HG03103 (cell line): ENCODE measurements around the gene TRAF3.
"Not testable (repeated sequence)": the region's sequence is repeated elsewhere in the genome, so short reads cannot be mapped to it uniquely, and the experiment has no call there.

ENCODE experiments used
- ATAC-seq: cut with Tn5 transposase; IDR thresholded peaks from one replicate; pipeline ENCODE4 v1.9.1; 2021; ENCODE audit warnings: low read depth; ENCODE audit not compliant: unreplicated experiment

Gene TRAF3

DNA sequence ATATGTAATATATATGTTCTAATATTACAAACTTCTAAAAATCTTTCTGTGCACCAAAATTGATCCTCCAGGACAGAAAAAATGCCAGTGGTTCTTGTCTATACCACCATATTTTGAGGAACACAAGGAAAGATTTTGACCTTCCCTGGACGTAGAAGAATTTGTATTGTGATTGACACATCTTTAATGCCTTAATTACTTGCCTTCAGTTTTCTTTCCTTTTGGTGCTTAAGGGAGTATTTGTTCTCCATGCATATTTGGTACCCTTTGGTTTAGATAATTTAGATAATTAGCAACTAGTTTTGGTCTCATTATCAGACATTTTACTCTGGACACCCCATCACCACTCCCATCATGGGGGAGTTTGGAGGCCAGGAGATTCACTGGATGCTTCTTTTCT is 27.6 kb downstream of the TRAF3 start:
- ATAC-seq: no peak

DNA sequence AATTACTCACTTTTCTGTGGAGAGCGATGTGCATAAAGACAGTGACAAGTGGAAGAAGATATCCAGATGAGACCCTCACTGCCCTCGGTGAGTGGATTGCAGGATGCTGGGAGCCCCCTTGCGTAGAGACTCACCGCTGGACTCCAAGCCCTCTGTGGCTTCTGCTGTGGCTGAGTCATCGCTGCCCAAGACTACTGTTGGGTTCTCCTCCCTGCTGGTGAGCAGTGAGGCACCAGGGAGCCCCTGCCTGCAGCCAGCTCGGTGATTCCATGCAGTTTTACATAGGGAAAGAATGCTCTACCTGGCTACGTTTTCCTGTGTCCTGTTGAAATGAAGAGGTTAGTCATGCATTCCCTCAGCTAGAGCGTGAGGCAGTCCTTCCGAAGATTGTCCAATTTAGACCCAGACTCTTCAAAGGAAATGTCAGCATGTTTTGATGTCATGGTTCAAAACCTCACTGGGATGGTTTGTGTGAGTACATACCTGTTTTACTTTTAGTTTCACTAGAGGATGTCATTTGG is 28.2 kb downstream of the TRAF3 start:
- ATAC-seq: peak; percentile 58

DNA sequence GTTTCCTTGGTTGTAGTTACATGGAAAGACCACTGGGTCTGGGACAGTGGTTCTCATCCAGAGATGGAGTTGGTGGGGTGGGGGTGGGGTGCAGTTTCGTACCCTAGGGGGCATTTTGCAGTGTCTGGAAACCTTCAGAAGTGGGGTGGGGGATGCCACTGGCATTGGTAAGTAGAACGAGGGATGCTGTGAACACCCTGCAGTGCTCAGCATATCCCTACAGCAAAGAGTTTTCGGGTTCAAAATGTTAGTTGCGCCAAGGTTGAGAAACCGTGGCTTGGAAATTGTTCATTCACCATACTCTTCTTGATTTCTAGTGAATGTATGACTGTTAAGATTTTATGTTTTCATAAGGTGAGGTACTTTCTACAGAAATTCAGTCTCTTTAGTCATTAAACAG is 28.7 kb downstream of the TRAF3 start:
- no peak for ATAC-seq

DNA sequence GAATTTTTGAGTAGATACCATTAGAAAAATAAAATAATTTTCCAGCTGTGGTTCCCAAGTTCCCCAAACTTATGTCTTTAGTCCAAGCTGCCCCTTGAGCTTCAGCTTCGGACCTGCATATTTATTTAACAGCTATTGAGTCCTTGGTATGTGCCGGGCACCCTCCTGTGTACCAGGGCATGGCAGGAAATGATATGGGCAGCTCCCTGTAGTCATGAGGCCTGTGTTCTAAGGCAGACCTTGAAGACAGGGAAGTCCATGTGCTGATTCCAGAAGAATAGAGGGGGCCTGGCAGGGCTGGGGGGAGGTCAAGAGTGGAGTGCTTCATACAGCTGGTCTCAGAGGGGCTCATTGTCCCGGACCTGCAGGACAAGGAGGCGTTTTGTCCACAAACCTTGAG is 29.2 kb downstream of the TRAF3 start:
- ATAC-seq: no peak

DNA sequence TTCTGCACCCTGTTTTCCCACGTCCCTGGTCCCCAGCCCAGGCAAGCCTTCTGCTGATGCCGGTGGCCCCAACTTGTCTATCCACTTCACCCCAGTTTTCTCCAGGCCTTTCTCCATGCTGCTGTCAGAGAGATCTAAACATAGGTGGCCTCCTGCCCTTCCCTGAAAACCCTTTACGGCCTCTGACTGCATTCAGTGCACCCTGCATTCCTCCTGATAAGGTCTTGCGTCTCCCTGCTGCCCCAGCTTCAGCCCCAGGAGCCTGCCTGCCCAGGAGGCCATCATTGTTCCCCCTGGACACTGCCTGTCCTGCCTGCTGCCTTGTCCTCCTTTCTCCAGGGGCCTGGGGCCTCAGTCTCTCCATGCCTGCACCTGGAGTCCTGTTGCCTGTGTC is 29.8 kb downstream of the TRAF3 start:
- ATAC-seq: no peak

DNA sequence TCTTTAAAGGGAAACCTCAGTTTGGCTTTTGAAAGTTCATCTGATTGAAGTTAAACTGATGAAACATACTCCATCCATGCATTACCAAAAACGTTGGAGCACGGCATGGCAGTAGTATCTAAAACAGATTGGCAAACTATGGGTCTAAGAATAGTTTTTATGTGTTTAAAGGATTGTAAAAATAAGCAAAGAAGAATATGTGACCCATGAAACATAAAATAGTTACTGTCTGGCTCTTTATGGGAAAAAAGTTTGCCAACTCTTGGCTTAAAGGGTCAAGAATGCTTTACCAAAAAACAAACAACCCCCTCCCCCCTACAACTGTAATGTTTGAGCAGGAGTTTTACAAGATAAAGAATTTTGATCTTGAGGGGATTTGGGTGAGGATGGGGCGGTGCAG is 32.6 kb downstream of the TRAF3 start:
- ATAC-seq: no peak

DNA sequence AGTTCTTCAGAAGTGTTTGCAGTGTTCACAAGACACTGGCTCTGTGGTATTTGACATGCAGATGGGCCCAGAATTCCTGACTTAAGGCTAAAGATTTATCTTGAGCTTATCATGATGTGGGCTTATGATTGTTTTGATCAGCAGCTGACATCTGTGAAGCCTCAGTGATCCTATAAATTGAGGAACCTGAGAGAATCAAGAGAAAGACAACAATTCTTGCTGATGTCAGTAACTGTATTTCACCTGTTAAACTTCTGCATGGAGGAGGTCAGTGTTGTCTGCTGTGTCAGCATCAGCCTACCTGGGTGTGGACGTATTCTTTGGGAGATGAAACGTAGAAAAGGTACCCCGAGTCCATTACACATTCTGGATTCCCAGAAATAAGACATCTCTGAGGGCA is 33.3 kb downstream of the TRAF3 start:
- ATAC-seq: no peak

DNA sequence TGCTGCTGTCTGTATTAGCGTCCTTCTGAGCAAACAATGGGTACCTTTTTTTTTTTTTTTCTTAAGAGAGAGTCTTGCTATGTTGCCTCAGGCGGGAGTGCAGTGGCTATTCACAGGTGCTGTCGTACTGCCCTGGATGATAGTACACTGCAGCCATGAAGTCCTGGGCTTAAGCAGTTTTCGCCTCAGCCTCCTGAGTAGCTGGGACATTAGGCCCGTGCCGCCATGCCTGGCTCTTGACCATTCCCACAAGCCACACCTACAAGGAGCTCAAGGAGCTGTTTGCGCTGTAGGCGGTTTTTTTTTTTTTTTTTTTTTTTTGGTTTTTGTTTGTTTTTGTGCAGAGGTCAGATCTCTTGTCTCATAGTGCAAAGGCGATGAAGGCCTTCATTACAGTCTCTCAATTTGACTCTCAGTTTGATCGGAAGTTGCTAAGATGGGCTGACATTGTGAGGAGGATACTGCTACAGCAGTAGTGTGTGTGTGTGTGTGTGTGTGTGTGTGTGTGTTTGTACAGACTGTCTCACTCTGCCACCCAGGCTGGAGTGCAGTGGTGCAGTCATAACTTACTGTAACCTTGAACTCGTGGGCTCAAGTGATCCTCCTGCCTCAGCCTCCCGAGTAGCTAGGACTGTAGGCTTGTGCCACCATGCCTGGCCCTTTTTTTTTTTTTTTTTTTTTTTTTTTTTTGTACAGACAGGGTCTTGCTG is 34.2 kb downstream of the TRAF3 start:
- no peak for ATAC-seq

DNA sequence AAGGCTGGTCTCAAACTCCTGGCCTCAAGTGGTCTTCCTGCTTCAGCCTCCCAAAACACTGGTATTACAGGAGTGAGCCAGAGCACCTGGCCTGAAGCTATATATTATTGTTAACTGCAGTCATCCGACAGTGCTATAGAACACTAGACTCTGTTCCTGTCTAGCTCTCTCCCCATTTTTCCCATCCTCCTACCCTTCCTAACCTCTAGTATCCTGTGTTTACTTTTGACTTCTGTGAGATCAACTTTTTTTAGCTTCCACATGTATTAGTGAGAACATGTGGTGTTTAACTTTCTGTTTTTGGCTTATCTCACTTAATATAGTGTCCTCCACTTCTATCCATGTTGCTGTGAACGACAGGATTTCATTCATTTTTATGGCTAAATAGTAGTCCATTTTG is 34.7 kb downstream of the TRAF3 start:
- no peak for ATAC-seq

DNA sequence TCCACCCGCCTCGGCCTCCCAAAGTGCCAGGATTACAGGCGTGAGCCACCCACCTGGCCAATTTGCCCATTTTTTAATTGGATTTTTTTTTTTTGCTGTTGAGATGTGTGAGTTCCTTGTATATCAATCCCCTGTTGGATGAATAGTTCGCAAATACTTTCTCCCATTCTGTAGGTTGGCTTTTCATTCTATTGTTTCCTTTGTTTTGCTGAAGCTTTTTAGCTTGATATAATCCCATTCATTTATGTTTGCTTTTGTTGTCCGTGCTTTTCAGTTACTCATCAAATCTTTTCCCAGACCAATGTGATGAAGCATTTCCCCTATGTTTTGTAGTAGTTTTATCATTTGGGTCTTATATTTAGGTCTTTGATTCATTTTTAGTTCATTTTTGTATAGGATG is 36.4 kb downstream of the TRAF3 start:
- no peak for ATAC-seq

DNA sequence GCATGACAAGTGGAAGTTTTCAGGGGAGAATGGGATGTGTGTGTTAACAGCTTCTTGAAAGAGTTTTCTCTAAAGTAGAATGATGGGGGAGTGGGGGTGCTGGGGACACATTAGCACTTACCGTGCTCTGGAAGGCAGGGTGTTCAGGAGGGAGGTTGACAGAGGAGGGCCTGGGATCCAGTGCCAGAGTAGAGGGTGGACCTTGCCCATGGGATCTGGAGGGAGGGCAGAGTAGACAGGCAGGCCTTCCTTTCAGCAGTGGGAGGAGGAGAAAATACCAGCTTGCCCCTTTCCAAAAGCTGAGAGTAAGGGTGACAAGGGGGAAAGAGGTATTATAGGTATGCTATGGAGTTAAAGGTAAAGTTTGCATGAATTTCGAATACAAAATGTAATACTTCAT is 40.1 kb downstream of the TRAF3 start:
- ATAC-seq: no peak

DNA sequence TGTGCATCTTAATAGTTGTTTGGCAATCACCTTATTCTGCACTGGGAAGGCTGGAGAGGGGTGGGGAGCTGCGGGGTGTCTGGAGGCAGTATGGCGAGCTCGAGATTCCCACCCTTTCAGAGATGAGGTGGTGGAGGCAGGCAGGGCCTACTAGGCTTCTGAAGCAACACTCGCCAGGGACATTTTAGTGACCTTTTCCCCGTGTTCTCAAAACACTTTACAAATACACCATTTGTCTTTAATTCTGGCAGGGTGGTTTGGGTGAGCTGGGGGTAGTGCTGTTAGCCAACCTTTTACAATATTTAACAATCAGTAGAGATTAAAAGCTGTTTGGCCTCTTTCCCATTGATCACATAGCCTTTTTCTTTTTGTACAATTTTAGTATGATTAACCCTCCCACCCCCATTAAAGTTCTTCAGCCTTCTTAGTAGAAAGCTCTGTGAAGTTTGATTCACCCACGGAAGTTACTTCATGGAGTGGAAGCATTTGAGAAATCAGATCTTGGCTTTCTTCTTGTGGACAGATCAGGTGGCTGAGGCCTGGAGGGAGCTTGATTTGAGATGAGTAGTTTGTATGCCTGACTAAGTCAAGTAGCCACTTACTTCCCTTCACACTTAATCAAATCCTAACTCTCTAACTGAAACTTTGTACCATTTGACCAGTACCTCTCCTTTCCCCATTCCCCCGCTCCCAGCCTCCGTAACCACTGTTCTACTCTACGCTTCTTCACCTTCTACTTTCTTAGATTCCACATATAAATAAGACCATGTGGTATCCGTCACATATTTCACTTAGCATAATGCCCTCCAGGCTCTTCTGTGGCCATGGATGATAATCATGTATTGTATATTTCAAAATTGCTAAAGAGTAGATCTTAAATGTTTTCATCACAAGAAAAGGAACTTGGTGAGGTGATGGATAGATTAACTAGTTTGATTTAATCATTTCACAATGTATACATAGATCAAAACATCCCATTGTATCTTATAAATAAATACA is 41.0 kb downstream of the TRAF3 start:
- no peak for ATAC-seq

DNA sequence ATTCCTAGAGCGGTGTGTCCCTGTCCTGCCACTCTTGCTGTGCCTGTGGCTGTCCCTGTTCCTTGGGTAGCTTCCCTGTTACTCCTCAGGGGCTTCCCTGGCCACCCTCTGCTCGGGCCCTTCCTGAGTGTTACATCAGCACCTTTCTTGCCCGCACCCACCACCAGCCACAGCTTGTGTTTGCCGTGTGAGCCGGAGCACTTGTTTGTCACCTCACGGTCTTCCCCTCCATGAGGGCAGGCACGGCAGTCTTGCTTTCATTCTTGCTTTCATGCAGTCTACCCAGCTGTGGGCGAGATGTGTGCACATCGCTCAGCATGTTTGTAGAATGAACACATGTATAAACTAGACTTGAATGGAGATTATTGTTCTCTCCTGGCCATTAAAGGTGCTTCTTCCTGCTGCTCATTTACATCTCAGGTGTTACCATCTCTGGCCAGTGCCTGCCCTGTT is 42.0 kb downstream of the TRAF3 start:
- ATAC-seq: peak; percentile 64

DNA sequence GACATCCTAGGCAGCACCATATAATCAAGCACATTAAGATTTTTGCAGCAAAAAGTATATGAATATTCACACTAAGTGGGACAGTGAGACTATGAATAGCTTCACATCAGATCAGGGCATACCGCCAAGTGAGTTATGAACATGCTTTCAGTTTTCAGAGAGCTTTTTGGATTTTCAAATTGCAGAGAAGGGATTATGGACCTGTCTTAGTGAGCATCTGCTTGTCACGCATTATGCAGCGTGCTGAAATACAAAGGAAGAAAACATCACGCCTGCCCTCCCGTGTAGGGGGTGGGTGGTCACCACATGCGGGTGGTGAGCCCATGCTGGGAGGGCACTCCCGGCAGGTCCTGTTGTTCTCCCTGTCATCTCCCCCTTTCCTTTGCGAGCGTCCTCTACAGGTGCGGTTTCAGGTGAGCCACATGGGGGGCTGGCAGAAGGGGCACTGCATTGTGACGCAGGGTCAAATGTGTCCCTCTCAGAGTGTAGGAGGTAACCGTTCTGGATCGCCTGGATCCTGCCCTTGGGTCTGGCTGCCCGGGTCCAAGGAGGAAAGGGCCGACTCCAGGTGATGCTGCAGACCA is 42.6 kb downstream of the TRAF3 start:
- ATAC-seq: peak; percentile 17

DNA sequence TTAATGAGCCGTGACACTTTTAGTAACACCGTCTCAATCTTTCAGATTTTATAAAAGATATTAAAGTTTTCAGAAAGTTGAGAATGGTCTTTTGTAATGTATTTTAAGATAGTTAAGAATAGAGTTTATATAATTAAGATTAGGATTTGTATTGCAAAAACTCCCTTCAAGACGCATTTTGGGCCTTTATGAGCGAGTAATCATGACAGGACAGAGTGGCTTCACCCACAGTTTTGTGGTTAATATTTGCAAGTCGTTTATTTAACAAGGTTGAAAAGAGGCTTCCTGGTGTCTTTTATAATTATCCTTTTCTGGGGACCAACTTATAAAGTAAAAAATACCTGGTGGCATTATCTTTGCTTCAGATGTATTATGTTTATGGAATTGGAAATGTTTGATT is 44.0 kb downstream of the TRAF3 start:
- ATAC-seq: no peak

DNA sequence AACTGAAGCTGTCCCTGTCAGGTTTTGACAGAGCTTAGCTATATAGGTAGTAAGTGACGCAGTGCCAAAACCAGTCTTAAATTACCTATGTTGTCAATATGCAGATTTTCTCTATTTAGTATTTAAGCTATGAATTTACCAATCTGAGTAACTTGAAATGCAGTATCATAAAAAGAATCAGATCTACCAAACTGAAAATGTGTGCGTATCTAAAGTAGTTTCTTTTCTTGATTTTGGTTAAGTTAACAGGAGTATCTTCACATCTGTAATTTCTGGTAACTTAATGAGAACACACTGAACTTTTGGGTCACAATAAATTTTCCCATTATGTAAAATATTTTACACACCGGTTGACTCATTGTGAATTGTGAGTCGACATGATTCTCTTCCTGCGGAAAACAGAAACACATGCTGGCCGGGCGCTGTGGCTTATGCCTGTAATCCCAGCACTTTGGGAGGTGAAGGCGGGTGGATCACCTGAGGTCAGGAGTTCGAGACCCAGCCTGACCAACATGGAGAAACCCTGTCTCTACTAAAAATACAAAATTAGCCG is 45.1 kb downstream of the TRAF3 start:
- ATAC-seq: no peak

DNA sequence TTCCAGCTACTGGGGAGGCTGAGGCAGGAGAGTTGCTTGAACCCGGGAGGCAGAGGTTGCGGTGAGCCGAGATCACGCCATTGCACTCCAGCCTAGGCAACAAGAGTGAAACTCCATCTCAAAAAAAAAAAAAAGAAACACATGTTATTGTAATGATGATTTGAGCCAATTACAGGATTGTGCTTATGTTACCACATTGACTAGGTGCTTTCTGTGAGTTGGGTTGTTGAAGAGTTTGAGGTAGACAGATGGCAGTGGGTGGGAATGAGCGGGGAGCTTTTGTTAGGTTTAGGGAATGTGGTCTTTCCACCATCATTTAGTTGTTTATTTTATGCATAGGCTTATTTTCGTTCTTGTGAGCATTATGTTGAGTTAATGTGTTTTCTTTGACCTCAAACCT is 45.6 kb downstream of the TRAF3 start:
- not testable (repeated sequence) for ATAC-seq

DNA sequence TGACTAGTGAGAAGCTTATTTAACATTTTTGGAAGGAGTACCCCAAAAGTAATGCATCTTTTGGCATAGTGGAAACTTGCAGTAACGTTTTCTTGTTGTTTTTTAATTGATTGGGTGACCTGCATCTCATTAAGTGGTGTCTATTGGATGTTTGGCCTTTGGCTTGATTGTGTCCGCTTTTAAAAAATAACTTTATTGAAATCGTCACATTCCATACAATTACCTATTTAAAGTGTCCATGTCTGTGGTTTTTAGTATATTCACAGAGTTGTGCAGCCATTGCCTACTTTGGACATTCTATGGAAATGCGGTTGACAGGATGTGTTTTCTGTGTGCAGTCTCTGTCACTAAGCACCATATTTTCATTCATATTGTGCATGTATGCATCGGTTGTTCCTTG is 46.3 kb downstream of the TRAF3 start:
- ATAC-seq: no peak

DNA sequence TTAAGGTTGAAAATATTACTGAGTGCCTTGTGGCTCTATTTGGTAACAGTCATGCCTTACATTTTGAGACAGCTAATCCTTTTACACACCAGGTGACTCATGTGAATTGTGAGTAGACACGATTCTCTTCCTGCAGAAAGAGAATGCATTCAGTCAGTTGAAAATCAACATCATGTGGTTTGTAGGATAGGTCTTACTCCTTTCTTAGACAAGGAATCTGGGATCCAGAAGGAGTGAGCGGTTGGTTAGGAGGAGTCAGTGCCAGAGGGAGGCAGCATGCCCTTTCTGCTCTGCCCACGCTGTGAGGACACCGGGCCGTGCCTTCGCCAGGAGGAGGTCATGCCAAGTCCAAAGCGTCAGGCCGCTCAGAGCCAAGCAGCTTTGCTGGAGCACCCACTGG is 47.6 kb downstream of the TRAF3 start:
- no peak for ATAC-seq

DNA sequence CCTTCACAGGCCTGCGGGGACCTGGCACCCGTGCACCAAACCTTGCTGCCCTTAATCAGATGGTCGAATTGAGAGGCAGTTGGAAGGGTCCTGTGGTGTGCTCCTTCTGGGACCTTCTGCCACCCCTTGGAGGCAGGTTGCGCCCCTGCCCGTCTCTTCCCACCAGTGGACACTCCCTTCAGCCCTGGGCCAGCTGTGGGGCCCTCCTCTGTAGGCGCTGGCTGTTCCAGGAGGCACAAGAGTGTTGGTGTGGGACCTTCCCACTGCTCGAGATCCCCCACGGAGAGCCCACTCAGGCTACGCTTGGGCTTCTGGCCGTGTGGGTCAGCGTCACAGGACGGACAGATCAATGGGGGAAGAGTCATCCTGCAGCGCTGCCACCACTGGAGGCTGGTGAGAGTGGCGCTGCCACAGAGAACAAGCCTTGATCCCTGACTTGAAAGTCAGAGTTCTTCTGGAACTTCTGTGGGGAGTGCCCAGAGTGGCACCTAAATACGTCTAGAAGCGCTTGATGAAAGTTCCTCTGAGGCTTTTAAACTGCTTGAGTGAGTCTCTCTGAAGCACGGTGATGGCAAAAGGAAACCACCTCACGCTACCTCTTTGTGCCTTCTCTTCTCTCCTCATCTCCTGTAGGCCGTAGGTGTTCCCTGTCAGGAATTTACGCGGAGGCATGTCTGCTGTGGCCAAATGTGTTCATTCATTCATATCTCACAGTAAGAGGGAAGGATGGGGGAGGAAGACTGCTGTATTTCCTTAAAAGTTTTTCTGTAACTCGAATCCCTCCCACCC is 48.3 kb downstream of the TRAF3 start:
- no peak for ATAC-seq
